ENCODE results near the gene VASP.

DNA sequence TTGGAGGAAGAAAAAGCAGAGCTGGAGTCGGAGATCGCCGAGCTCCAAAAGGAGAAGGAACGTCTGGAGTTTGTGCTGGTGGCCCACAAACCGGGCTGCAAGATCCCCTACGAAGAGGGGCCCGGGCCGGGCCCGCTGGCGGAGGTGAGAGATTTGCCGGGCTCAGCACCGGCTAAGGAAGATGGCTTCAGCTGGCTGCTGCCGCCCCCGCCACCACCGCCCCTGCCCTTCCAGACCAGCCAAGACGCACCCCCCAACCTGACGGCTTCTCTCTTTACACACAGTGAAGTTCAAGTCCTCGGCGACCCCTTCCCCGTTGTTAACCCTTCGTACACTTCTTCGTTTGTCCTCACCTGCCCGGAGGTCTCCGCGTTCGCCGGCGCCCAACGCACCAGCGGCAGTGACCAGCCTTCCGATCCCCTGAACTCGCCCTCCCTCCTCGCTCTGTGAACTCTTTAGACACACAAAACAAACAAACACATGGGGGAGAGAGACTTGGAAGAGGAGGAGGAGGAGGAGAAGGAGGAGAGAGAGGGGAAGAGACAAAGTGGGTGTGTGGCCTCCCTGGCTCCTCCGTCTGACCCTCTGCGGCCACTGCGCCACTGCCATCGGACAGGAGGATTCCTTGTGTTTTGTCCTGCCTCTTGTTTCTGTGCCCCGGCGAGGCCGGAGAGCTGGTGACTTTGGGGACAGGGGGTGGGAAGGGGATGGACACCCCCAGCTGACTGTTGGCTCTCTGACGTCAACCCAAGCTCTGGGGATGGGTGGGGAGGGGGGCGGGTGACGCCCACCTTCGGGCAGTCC is 34.5 kb upstream of the VASP start:
- TF ChIP-seq, protein P1, sequence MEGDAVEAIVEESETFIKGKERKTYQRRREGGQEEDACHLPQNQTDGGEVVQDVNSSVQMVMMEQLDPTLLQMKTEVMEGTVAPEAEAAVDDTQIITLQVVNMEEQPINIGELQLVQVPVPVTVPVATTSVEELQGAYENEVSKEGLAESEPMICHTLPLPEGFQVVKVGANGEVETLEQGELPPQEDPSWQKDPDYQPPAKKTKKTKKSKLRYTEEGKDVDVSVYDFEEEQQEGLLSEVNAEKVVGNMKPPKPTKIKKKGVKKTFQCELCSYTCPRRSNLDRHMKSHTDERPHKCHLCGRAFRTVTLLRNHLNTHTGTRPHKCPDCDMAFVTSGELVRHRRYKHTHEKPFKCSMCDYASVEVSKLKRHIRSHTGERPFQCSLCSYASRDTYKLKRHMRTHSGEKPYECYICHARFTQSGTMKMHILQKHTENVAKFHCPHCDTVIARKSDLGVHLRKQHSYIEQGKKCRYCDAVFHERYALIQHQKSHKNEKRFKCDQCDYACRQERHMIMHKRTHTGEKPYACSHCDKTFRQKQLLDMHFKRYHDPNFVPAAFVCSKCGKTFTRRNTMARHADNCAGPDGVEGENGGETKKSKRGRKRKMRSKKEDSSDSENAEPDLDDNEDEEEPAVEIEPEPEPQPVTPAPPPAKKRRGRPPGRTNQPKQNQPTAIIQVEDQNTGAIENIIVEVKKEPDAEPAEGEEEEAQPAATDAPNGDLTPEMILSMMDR (conservative IDR thresholded peaks at IDR 0.05; ENCODE audit: low read depth, low read length) = no peak
- TF ChIP-seq SMC3 (IDR thresholded peaks at IDR 0.05; ENCODE audit: low read depth, low read length) (no peak), POLR2A (IDR thresholded peaks at IDR 0.05; ENCODE audit: low read depth, low read length) (no peak), RCOR1 (IDR thresholded peaks at IDR 0.05; ENCODE audit: insufficient replicate concordance, low read length) (no peak), RFX5 (IDR thresholded peaks at IDR 0.05; ENCODE audit: low read depth, low read length) (no peak), RAD21 (IDR thresholded peaks at IDR 0.05; ENCODE audit: low read length) (no peak), BHLHE40 (IDR thresholded peaks at IDR 0.05; ENCODE audit: low read depth, low read length) (no peak; the same call in 1 of the 2 replicates), MAZ (IDR thresholded peaks at IDR 0.05; ENCODE audit: borderline replicate concordance, low read depth, low read length) (no peak), CEBPB (IDR thresholded peaks at IDR 0.05; ENCODE audit: low read depth, low read length) (no peak), MXI1 (IDR thresholded peaks at IDR 0.05; ENCODE audit: borderline replicate concordance, low read depth, low read length) (no peak), NFE2L2 (IDR thresholded peaks at IDR 0.05; ENCODE audit: low read depth, low read length) (peak; percentile 7; the same call in 1 of the 2 replicates)
- TF ChIP-seq, protein P2, sequence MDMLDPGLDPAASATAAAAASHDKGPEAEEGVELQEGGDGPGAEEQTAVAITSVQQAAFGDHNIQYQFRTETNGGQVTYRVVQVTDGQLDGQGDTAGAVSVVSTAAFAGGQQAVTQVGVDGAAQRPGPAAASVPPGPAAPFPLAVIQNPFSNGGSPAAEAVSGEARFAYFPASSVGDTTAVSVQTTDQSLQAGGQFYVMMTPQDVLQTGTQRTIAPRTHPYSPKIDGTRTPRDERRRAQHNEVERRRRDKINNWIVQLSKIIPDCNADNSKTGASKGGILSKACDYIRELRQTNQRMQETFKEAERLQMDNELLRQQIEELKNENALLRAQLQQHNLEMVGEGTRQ (IDR thresholded peaks at IDR 0.05; ENCODE audit: low read depth, low read length) = peak; percentile 56; the same call in 1 of the 2 replicates
- TF ChIP-seq, protein P3, sequence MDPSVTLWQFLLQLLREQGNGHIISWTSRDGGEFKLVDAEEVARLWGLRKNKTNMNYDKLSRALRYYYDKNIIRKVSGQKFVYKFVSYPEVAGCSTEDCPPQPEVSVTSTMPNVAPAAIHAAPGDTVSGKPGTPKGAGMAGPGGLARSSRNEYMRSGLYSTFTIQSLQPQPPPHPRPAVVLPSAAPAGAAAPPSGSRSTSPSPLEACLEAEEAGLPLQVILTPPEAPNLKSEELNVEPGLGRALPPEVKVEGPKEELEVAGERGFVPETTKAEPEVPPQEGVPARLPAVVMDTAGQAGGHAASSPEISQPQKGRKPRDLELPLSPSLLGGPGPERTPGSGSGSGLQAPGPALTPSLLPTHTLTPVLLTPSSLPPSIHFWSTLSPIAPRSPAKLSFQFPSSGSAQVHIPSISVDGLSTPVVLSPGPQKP (IDR thresholded peaks at IDR 0.05; ENCODE audit: borderline replicate concordance, low read depth, low read length) = no peak

Data from IMR-90 (cell line).